ENCODE results near the gene SLC5A2.

DNA sequence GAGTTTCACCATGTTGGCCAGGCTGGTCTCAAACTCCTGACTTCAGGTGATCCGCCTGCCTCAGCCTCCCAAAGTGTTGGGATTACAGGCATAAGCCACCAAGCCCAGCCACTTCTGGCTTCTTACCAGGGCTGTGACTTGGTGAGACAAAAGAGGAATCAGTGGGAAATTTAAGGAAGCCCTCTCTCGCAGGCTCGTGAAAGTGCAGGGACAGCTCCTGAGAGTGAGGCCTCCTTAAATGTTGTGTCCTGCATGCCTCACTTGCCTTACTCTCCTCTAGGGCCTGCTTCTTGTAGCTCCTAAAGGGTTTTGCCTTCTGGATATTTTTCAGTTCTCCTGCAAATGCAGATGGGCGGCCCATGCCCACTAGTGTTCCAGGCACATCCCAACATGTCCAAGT lies 50.0 kb downstream of the SLC5A2 start:
- TF ChIP-seq CTCF (IDR thresholded peaks at IDR 0.05; ENCODE audit: borderline replicate concordance, extremely low read depth, low read length, poor library complexity, severe bottlenecking) (no peak), EZH2 (IDR thresholded peaks at IDR 0.05; ENCODE audit: borderline replicate concordance, low read depth, low read length, severe bottlenecking) (no peak)

All from DND-41 (cell line).